ENCODE measurements around the gene MYEF2.

The MYEF2 gene

DNA sequence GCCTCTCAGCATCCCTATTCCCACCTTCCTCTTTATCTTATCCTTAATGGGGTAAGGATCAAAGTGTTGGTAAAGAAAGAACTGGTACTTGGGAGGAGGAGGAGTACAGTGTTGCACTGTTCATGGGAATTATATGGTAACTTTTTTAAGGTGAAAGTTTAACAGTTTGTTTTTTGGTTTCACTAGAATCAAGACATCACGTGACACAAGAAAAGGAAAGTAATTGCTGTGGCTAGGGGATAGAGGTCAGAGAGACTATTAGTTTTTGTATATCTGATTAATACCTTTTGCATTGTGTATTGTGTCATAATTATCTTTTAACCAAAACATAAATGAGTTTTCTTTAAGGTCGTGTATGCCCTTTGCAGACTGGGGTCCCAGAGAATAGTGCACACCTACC lies 80.8 kb downstream of the MYEF2 start:
- in situ Hi-C loops (cut with HindIII; ENCODE audit: low sequenced_read_pairs), result no loop called here
- H3K4me3 ChIP-seq (ENCODE audit: low read depth, low read length), result no peak overlapping the region
- DNase-seq (ENCODE audit: low read depth), result no peak
- no peak for TF ChIP-seq CTCF (IDR thresholded peaks at IDR 0.05; ENCODE audit: low read depth, low read length, missing control alignments)

DNA sequence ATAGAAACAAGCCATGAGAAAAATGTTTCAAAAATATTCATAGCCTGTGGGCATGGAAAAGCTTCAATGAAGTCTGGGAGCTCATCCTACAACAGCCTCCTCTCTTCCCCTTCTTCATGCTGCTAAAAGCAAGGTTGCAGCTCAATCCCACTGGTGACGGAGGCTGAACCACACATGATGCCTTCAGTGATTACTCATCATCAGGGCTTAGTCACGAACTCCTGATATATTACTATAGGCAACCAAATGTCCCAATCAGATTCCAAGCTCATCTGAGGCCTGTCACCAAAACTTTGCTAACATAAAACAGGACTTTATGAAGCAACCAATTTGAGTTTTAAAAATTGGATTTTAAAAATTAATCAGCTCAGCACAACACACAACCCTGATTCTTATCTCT lies 81.3 kb downstream of the MYEF2 start:
- in situ Hi-C loops (cut with HindIII; ENCODE audit: low sequenced_read_pairs), result no loop called here
- H3K4me3 ChIP-seq (ENCODE audit: low read depth, low read length), result no peak overlapping the region
- DNase-seq (ENCODE audit: low read depth), result peak; percentile 52
- TF ChIP-seq CTCF (IDR thresholded peaks at IDR 0.05; ENCODE audit: low read depth, low read length, missing control alignments), result no peak

GRCh38 chr15:48096355-48096786 lies 81.7 kb downstream of the MYEF2 start:
- no peak overlapping the region for H3K4me3 ChIP-seq (ENCODE audit: low read depth, low read length)
- DNase-seq (ENCODE audit: low read depth), result no peak
- in situ Hi-C loops (cut with HindIII; ENCODE audit: low sequenced_read_pairs), result no loop called here
- no peak for TF ChIP-seq CTCF (IDR thresholded peaks at IDR 0.05; ENCODE audit: low read depth, low read length, missing control alignments)

DNA sequence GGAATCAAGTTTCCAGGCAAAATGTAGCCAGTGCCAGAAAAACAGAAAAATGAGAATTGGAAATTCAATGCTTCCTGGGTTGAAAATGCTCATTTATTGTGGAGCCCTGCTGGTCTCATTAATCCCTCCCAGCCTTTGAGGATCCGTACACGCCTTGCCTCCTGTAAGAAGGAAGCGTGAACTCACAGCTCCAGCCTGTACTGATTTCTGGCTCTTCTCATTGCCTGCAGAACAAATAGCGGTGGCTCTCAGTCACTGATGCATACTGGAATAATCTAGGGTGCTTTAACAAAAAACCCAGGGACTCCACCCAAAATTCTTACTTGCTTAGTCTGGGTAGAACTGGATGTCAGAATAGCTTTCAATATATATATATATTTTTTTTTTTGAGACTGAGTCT lies 86.6 kb downstream of the MYEF2 start:
- in situ Hi-C loops (cut with HindIII; ENCODE audit: low sequenced_read_pairs), result no loop called here
- no peak overlapping the region for H3K4me3 ChIP-seq (ENCODE audit: low read depth, low read length)
- no peak for DNase-seq (ENCODE audit: low read depth)
- no peak for TF ChIP-seq CTCF (IDR thresholded peaks at IDR 0.05; ENCODE audit: low read depth, low read length, missing control alignments)

- in situ Hi-C loops (cut with HindIII; ENCODE audit: low sequenced_read_pairs), result no loop called here
- no peak for TF ChIP-seq CTCF (IDR thresholded peaks at IDR 0.05; ENCODE audit: low read depth, low read length, missing control alignments)
- no peak for DNase-seq (ENCODE audit: low read depth)
- H3K4me3 ChIP-seq (ENCODE audit: low read depth, low read length), result no peak overlapping the region
These were observed 87.4 kb downstream of the MYEF2 start for GRCh38 chr15:48090666-48091065.

GRCh38 chr15:48090115-48090514 lies 88.0 kb downstream of the MYEF2 start:
- in situ Hi-C loops (cut with HindIII; ENCODE audit: low sequenced_read_pairs), result no loop called here
- no peak for TF ChIP-seq CTCF (IDR thresholded peaks at IDR 0.05; ENCODE audit: low read depth, low read length, missing control alignments)
- no peak for DNase-seq (ENCODE audit: low read depth)
- no peak overlapping the region for H3K4me3 ChIP-seq (ENCODE audit: low read depth, low read length)

GRCh38 chr15:48089702-48090101 lies 88.4 kb downstream of the MYEF2 start:
- TF ChIP-seq CTCF (IDR thresholded peaks at IDR 0.05; ENCODE audit: low read depth, low read length, missing control alignments), result no peak
- no peak overlapping the region for H3K4me3 ChIP-seq (ENCODE audit: low read depth, low read length)
- DNase-seq (ENCODE audit: low read depth), result no peak
- in situ Hi-C loops (cut with HindIII; ENCODE audit: low sequenced_read_pairs), result no loop called here
